Measurements from ENCODE around the gene STK38L. TPM values are rescaled to one million over a fixed set of nuclear protein-coding genes. Genes with fewer than 3 reads are reported as not detected.

STK38L gene
- total and polyA plus RNA-seq, 9 of the 15 experiments (the other 6 are each of a cell fraction or from before 2014, with no cell fraction given), result 2.6 to 10.7 (median 6.9) TPM

DNA sequence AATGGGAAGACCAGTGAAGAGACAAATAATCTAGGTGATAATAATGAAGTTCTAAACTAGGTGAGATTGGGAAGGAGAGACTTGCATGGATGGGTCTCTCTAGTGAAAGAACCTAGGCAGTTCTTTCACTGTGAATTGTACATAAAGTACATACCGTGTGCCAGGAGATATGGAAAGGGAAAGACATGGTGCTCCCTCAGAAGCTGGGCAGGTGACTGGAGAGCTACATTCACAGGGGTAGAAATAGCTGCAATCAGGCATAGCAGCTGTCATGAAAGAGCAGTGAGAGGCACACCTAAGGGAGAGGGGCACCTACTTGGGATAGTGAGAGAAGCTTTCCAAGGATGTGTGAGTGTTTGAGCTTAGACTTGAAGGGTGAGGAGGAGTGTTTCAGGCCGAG, 9.3 kb downstream of the STK38L start:
- DNase-seq (ENCODE audit: extremely low read depth in 1 of 4, low spot score in 3 of 4) (no peak), ATAC-seq (no peak; the same call in 2 of the 3 replicates), FAIRE-seq (no peak)
- no TSS peak for BruUV-seq (replicated peaks)
- 0% methylated on average over 2 of the region's 2 CpGs for WGBS (ENCODE audit: insufficient coverage, low coverage, missing lambda C conversion rate)
- no peak overlapping the region for H2AFZ ChIP-seq (ENCODE audit: low read depth, low read length)
- H3K36me3 ChIP-seq (ENCODE audit: control insufficient read depth, insufficient read depth, low read length), result no peaks in the 10 kb centered on the region
- no peaks in the 10 kb centered on the region for H4K20me1 ChIP-seq (replicated peaks; ENCODE audit: control insufficient read depth, insufficient read depth, low read length)
- TF ChIP-seq RBBP5 (IDR thresholded peaks at IDR 0.05; ENCODE audit: borderline replicate concordance, insufficient read depth, low read length, poor library complexity, severe bottlenecking), result no peak
- H3K9me3 ChIP-seq (replicated peaks; ENCODE audit: control insufficient read depth, insufficient read depth, low read depth, low read length), result no peaks in the 10 kb centered on the region
- no peak overlapping the region for H3K4me2 ChIP-seq (ENCODE audit: insufficient read depth, low read length)
- no peak overlapping the region for H3K9ac ChIP-seq (ENCODE audit: insufficient read depth in 1 of 2, low read depth in 2 of 2, low read length in 2 of 2)
- H3K27ac ChIP-seq (ENCODE audit: extremely low read depth, low read depth, low read length), result no peak overlapping the region
- no peaks in the 10 kb centered on the region for H3K79me2 ChIP-seq (ENCODE audit: control insufficient read depth, insufficient read depth, low read length)
- no peaks in the 10 kb centered on the region for H3K4me1 ChIP-seq (replicated peaks in 1 of 2; ENCODE audit: control insufficient read depth in 2 of 2, insufficient read depth in 2 of 2, low read length in 2 of 2)
- peaks cover 0 to 15% of the 10 kb centered on the region in 2 experiments; a peak in 2 of 5 replicates for H3K27me3 ChIP-seq (ENCODE audit: control insufficient read depth in 2 of 2, insufficient read depth in 2 of 2, low read length in 2 of 2)
- ChIA-PET POLR2A (interaction anchor here (0.5 to 1.4 kb wide), 3 partner anchors 10 to 418 kb away, joined by 3 to 4 read pairs (median 3); no protein-coding TSS in a partner anchor), CTCF (ENCODE audit: low intra/inter-chr PET ratio) (no interaction called here)
- no peak overlapping the region for H3K4me3 ChIP-seq
- H3K9me1 ChIP-seq (ENCODE audit: control insufficient read depth, insufficient read depth, low read length), result no peaks in the 10 kb centered on the region
- in situ Hi-C loops (cut with MboI) (no loop called here), intact Hi-C loops (cut with micrococcal nuclease) (no loop called here)

DNA sequence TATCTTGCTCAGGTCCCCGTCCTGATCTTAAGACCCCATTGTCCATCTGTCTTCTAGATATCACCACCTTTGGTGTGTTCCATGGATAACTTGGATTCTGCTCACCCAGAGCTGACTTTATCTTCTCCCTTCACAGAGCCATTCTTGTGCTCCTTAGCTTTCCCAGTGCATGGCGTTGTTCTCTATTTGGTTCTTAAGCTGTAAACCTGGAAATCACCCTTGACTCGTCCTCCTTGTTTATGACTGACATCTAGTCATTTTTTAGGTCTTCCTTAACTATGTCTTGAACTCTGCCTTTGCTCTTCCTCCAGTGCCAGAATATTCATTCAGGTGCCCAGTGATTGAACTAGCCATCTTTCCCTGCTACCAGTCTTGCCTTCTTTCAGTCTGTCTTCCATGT, 11.7 kb downstream of the STK38L start:
- POLR2A ChIA-PET, result interaction anchor here (1.0 kb wide), 1 partner anchor 12 kb away, joined by 3 read pairs; the partner anchor contains the start of gene STK38L
- ATAC-seq, result no peak
- no peak overlapping the region for H2AFZ ChIP-seq (ENCODE audit: low read depth, low read length)
- CTCF ChIA-PET (ENCODE audit: low intra/inter-chr PET ratio), result no interaction called here
- no peaks in the 10 kb centered on the region for H3K9me3 ChIP-seq (replicated peaks; ENCODE audit: control insufficient read depth, insufficient read depth, low read depth, low read length)
- H4K20me1 ChIP-seq (replicated peaks; ENCODE audit: control insufficient read depth, insufficient read depth, low read length), result no peaks in the 10 kb centered on the region
- intact Hi-C loops (cut with micrococcal nuclease), result no loop called here
- no peak overlapping the region for H3K27ac ChIP-seq (ENCODE audit: extremely low read depth, low read depth, low read length)
- WGBS (ENCODE audit: insufficient coverage, low coverage, missing lambda C conversion rate), result 4% methylated on average over 3 of the region's 3 CpGs
- H3K4me1 ChIP-seq (replicated peaks in 1 of 2; ENCODE audit: control insufficient read depth in 2 of 2, insufficient read depth in 2 of 2, low read length in 2 of 2), result no peaks in the 10 kb centered on the region
- FAIRE-seq, result no peak
- H3K9me1 ChIP-seq (ENCODE audit: control insufficient read depth, insufficient read depth, low read length), result no peaks in the 10 kb centered on the region
- H3K36me3 ChIP-seq (ENCODE audit: control insufficient read depth, insufficient read depth, low read length), result no peaks in the 10 kb centered on the region
- no peaks in the 10 kb centered on the region for H3K79me2 ChIP-seq (ENCODE audit: control insufficient read depth, insufficient read depth, low read length)
- H3K27me3 ChIP-seq (ENCODE audit: control insufficient read depth in 2 of 2, insufficient read depth in 2 of 2, low read length in 2 of 2), result peaks cover 0 to 16% of the 10 kb centered on the region in 2 experiments; a peak in 2 of 5 replicates
- no peak overlapping the region for H3K9ac ChIP-seq (ENCODE audit: insufficient read depth in 1 of 2, low read depth in 2 of 2, low read length in 2 of 2)
- H3K4me2 ChIP-seq (ENCODE audit: insufficient read depth, low read length), result no peak overlapping the region
- no peak for DNase-seq (ENCODE audit: extremely low read depth in 1 of 4, low spot score in 3 of 4)
- in situ Hi-C loops (cut with MboI), result no loop called here
- no TSS peak for BruUV-seq (replicated peaks)
- H3K4me3 ChIP-seq, result no peak overlapping the region
- TF ChIP-seq TGIF2 (CRISPR knock-in tag; IDR thresholded peaks at IDR 0.05) (no peak), EP400 (IDR thresholded peaks at IDR 0.05) (no peak), RBM25 (IDR thresholded peaks at IDR 0.05; ENCODE audit: low read depth, low read length, severe bottlenecking) (no peak), RAD51 (IDR thresholded peaks at IDR 0.05; ENCODE audit: borderline replicate concordance, low read depth) (no peak), BHLHE40 (IDR thresholded peaks at IDR 0.05; ENCODE audit: low read length) (no peak)
- TF ChIP-seq, protein P1, sequence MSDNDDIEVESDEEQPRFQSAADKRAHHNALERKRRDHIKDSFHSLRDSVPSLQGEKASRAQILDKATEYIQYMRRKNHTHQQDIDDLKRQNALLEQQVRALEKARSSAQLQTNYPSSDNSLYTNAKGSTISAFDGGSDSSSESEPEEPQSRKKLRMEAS (CRISPR knock-in tag; IDR thresholded peaks at IDR 0.05), result no peak

Data from K562 (cell line).